ENCODE data around the gene HBB. TPM values are rescaled to one million over a fixed set of nuclear protein-coding genes. Genes with fewer than 3 reads are reported as not detected.

HBB gene
- total and polyA plus RNA-seq, 2 donors (not counting 3 experiments of a cell fraction or from before 2014, with no cell fraction given) = not detected

DNA sequence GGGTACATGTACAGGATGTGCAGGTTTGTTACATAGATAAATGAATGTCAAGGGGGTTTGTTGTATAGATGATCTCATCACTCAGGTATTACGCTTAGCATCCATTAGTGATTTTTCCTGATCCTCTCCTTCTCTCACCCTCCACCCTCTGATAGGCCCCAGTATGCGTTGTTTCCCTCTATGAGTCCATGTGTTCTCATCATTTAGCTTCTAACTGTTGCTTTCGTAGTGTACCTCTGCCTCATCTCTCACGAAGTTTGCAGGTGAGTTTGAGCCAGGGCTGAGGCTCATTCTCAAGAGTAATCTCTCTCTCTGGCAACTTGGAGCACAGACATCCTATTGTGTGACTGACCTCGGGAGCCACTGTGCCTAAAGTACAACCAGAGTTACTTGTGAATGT, 47.5 kb upstream of the HBB start:
- H3K4me2 ChIP-seq (ENCODE audit: insufficient read depth, low read length) = no peak overlapping the region
- H4K20me1 ChIP-seq (replicated peaks; ENCODE audit: control insufficient read depth, extremely low read depth, insufficient read depth, low read length) = no peaks in the 10 kb centered on the region
- intact Hi-C loops (cut with micrococcal nuclease) = no loop called here
- TF ChIP-seq MAX (IDR thresholded peaks at IDR 0.05; ENCODE audit: insufficient read depth, insufficient read length) (no peak), GATA2 (IDR thresholded peaks at IDR 0.05; ENCODE audit: insufficient read depth, insufficient read length, low read depth, low read length) (no peak), EZH2 (IDR thresholded peaks at IDR 0.05; ENCODE audit: borderline replicate concordance, low read depth, low read length, severe bottlenecking) (no peak), FOS (IDR thresholded peaks at IDR 0.05; ENCODE audit: borderline replicate concordance, insufficient read depth, low read length) (no peak), JUN (IDR thresholded peaks at IDR 0.05; ENCODE audit: borderline replicate concordance, insufficient read depth, insufficient read length, low read depth) (no peak), MYC (IDR thresholded peaks at IDR 0.05; ENCODE audit: low read depth, low read length) (no peak), POLR2AphosphoS5 (IDR thresholded peaks at IDR 0.05; ENCODE audit: insufficient read depth, low read depth, low read length) (no peak), POLR2A (IDR thresholded peaks at IDR 0.05; ENCODE audit: low read depth, low read length) (no peak)
- TF ChIP-seq, protein P1, sequence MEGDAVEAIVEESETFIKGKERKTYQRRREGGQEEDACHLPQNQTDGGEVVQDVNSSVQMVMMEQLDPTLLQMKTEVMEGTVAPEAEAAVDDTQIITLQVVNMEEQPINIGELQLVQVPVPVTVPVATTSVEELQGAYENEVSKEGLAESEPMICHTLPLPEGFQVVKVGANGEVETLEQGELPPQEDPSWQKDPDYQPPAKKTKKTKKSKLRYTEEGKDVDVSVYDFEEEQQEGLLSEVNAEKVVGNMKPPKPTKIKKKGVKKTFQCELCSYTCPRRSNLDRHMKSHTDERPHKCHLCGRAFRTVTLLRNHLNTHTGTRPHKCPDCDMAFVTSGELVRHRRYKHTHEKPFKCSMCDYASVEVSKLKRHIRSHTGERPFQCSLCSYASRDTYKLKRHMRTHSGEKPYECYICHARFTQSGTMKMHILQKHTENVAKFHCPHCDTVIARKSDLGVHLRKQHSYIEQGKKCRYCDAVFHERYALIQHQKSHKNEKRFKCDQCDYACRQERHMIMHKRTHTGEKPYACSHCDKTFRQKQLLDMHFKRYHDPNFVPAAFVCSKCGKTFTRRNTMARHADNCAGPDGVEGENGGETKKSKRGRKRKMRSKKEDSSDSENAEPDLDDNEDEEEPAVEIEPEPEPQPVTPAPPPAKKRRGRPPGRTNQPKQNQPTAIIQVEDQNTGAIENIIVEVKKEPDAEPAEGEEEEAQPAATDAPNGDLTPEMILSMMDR (IDR thresholded peaks at IDR 0.05; ENCODE audit: extremely low read depth in 1 of 2, insufficient read depth in 1 of 2, low read depth in 1 of 2, low read length in 2 of 2) = no peak
- FAIRE-seq (no peak), DNase-seq (ENCODE audit: low read depth, low spot score) (no peak)
- H3K79me2 ChIP-seq (ENCODE audit: control insufficient read depth, insufficient read depth, low read length) = no peaks in the 10 kb centered on the region
- no peak overlapping the region for H3K27ac ChIP-seq (ENCODE audit: insufficient read depth, low read depth, low read length)
- no peaks in the 10 kb centered on the region for H3K4me1 ChIP-seq (ENCODE audit: control insufficient read depth, extremely low read depth, insufficient read depth, low read length)
- no peak overlapping the region for H3K9ac ChIP-seq (replicated peaks; ENCODE audit: extremely low read depth, insufficient read depth, low read length)
- dilution Hi-C loops (cut with MboI; ENCODE audit: extremely low pct_ligation_motif_present, low sequenced_read_pairs) = no loop called here
- no peaks in the 10 kb centered on the region for H3K27me3 ChIP-seq (ENCODE audit: control insufficient read depth in 2 of 2, insufficient read depth in 2 of 2, low read length in 2 of 2)
- H3K36me3 ChIP-seq (ENCODE audit: control insufficient read depth in 2 of 2, extremely low read depth in 1 of 2, insufficient read depth in 2 of 2, low read length in 2 of 2) = no peaks in the 10 kb centered on the region
- no TSS peak for BruUV-seq (replicated peaks)
- no peaks in the 10 kb centered on the region for H3K9me3 ChIP-seq (replicated peaks; ENCODE audit: control insufficient read depth, insufficient read depth, low read length)
- H3K4me3 ChIP-seq (replicated peaks in 1 of 3; ENCODE audit: insufficient read depth in 1 of 3, low read depth in 1 of 3, low read length in 3 of 3) = no peak overlapping the region
- ChIA-PET POLR2A (no interaction called here), CTCF (no interaction called here)
- no peaks in the 10 kb centered on the region for H3K9me1 ChIP-seq (replicated peaks; ENCODE audit: control insufficient read depth, extremely low read depth, insufficient read depth, low read length)
- peak overlapping the region; percentile 51 for H2AFZ ChIP-seq (ENCODE audit: low read depth, low read length)
